NCI-H510A treated with DMSO at 0.1 percent for 48 hours (cell line): ENCODE measurements around the gene UGT1A6.
"Not testable (repeated sequence)": the region's sequence is repeated elsewhere in the genome, so short reads cannot be mapped to it uniquely, and the experiment has no call there.

Experiments
- DNase-seq: peaks from one replicate; lab custom pipeline; 2025; lab: John Stamatoyannopoulos, UW

The UGT1A6 gene

DNA sequence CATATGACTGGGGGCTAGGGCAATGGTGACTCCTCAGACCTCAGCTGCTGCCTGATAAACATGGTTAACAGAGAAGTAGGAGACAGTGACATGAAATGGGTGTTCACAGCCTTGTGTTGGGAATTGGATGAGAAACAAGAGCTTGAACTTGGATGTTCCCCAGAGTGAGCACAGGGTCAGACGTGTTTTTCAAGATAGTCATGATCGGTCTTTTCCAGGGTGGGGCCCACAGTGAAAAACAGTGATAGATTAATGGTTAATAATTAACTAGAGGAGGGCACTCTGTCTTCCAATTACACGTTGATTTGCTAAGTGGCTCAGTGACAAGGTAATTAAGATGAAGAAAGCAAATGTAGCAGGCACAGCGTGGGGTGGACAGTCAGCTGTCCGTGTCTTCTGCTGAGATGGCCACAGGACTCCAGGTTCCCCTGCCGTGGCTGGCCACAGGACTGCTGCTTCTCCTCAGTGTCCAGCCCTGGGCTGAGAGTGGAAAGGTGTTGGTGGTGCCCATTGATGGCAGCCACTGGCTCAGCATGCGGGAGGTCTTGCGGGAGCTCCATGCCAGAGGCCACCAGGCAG lies 36.1 kb downstream of the UGT1A6 start, which contains the start of gene UGT1A3:
TSS of gene UGT1A3 (plus strand) at position 320 of the 579 bp plus-strand sequence. CDS start at position 405, 85 bp downstream.
- no peak for DNase-seq

DNA sequence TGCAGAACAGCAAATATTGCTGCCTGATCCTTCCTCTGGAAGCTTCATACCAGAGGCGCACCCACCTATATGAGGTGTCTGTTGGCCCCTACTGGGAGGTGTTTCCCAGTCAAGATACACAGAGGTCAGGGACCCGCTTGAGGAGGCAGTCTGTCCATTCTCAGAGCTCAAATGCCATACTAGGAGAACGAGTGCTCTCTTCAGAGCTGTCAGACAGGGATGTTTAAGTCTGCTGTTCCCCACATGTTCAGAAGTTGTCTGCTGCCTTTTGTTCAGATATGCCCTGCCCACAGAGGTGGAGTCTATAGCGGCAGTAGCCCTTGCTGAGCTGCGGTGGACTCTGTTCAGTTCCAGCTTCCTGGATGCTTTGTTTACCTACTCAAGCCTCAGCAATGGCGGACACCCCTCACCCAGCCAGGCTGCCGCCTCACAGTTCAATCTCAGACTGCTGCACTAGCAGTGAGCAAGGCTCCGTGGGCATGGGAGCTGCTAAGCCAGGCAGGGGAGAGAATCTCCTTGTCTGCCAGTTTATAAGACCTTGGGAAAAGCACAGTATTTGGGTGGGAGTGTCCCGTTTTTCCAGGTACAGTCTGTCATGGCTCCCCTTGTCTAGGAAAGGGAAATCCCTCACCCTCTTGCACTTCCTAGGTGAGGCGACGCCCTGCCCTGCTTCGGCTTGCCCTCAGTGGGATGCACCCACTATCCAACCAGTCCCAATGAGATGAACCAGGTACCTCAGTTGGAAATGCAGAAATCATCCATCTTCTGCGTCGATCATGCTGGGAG lies 44.4 kb downstream of the UGT1A6 start:
- DNase-seq: not testable (repeated sequence)

DNA sequence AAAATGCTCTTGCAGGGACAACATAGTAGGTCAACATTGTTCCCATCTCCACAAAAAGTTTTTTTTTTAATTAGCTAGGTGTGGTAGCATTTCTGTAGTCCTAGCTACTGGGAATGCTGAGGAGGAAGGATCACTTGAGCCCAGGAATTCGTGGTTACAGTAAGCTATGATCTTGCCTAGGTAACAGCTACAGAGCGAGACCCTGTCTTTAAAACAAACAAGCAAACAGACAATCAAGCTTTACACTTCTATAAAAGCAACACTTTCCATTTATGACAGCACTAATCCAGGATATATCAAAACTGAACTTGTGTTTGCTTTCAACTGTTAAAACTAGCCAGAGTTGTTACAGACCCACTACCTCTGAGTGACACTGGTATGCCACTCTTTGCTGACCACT lies 48.2 kb downstream of the UGT1A6 start:
- DNase-seq: no peak

DNA sequence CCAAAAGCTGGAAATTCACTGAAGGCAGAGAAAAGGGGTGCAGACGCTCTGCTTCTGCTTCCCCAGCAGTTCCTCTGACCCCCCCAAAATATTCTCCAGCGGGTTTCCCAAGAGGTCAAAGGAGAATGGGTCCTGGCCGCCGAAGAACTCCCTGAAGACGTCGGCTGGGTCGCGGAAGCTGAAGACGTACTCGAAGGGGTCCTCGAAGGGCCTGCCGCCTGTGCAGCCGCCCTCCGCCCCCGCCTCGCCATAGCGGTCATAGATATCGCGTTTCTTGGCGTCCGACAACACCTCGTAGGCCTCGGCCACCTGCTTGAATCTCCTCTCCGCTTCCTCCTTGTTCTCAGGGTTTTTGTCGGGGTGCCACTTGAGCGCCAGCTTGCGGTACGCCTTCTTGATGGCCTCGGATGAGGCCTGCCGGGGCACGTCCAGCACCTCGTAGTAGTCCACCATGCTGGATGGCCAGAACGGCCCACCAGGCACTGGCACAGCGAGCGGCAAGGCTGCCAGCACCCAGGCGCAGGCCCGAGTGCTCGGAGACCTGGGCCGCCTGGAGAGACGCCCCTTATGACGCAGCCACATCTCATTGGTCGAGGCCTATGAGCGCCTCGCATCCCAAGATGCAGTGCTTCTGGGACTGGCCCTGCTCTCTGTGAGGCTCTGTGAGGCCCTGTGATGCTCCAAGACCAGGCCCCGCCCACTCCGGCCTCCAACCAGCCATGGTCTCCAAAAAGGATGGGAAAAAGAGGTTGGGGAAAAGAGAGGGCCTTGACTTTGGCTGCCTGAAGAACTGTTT lies 51.0 kb downstream of the UGT1A6 start:
- DNase-seq: no peak

DNA sequence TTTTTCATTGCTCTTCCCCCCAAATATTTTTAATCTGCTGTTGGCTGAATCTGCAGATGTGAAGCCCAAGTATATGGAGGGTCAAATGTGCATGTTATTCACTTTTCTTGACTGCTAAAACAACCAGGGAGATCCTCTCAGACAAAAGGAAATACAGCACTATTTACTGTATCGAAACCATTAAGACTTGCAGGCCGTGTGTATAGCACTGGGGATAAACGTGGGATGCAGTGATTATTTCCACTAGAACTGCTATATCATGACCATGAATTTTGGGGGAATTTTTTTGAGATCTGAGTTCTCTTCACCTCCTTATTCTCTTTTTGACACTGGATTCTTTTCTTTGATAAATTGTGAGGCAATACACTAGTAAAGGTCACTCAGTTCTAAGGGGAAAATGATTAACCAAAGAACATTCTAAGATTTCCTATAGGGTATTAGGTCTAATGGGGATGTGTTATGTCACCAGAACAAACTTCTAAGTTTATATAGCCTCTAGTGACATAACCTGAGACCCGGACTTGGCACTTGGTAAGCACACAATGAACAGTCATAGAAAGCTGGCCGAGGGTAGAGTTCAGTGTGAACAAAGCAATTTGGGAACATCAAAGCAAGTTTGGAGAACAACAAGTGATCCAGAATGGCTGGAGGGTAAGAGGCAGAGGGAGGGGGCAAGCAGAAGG lies 52.5 kb downstream of the UGT1A6 start:
- no peak for DNase-seq

DNA sequence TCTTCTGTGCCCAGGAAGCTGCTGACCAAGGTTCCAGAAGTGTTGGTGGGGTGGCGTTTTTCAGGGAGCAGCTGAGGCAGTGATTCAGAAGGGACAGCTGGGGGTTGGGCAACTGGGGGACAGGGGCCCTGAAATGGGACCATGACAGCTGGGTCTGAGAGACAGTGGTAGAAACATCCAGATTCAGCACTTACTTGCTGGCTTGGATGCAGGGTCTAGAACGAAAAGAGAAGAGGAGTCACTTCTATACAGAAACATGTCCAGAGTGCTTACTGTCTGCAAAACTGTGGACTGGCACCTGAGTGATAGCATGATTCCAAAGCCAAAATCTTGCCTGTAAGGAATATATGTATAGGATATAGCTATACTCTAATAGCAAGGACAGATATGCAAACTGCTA lies 53.1 kb downstream of the UGT1A6 start:
- not testable (repeated sequence) for DNase-seq

DNA sequence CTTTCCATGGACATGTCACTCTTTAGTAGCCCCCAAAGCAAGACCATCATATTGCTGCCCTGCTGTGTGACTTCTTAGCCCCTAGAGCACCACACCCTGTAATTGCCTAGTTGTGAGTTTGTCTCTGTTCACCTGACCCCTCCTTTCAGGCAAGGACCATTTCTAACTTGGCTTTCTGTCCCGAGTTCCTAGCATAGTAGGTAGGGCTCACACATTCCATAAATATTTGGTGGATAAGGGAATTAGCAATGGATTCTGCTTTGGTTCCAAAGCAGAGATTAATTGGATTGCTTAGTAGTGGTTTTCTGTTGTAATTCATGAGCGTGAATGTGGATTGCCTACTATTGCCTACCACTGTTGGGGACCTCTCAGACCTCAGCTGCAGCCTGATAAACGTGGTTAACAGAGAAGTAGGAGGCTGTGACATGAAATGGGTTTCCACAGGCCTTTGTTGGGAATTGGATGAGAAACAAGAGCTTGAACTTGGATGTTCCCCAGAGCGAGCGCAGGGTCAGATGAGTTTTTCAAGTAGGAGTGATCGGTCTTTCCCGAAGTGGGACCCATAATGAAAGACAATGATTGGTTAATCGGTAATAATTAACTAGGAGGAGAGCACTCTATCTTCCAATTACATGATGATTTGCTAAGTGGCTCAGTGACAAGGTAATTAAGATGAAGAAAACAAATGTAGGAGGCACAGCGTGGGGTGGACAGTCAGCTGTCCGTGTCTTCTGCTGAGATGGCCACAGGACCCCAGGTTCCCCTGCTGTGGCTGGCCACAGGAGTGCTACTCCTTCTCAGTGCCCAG lies 54.0 kb downstream of the UGT1A6 start:
- DNase-seq: no peak

DNA sequence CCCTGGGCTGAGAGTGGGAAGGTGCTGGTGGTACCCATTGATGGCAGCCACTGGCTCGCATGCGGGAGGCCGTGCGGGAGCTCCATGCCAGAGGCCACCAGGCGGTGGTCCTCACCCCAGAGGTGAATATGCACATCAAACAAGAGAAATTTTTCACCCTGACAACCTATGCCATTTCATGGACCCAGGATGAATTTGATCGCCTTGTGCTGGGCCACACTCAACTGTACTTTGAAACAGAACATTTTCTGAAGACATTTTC lies 54.5 kb downstream of the UGT1A6 start:
- DNase-seq: no peak

DNA sequence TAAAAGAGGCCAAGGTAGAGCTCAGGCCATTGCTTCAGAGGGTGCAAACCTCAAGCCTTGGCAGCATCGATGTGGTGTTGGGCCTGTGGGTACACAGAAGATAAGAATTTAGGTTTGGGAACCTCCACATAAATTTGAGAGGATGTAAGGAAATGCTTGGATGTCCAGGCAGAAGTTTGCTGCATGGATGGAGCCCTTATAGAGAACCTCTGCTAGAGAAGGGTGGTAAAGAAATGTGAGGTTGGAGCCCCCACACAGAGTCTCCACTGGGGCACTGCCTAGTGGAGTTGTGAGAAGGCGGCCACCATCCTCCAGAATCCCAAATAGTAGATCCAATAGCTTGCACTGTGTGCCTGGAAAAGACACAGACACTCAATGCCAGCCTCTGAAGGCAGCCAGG lies 58.0 kb downstream of the UGT1A6 start:
- DNase-seq: not testable (repeated sequence)

DNA sequence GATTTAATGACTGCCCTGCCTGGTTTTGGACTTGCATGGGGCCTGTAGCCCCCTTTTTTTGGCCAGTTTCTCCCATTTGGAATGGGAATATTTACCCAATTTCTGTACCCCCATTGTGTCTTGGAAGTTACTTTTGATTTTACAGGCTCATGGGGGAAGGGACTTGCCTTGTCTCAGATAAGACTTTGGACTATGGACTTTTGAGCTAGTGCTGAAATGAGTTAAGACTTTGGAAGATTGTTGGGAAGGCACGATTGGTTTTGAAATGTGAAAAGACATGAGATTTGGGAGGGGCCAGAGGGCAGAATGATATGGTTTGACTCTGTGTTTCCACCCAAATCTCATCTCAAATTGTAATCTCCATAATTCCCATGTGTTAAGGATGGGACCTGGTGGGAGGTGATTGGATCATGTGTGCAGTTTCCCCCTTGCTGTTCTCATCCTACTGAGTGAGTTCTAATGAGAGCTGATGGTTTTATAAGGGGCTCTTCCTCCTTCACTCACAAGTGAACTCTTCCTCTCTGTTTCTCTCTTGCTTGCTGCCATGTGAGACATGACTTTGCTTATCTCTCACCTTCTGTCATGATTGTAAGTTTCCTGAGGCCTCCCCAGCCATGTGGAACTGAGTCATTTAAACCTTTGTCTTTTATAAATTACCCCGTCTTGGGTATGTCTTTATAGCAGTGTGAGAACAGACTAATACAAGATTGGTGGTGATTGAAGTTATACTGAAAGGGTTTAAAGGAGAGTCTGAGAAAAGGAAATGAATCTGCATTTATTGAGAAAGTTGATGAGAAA lies 58.7 kb downstream of the UGT1A6 start:
- DNase-seq: not testable (repeated sequence)

DNA sequence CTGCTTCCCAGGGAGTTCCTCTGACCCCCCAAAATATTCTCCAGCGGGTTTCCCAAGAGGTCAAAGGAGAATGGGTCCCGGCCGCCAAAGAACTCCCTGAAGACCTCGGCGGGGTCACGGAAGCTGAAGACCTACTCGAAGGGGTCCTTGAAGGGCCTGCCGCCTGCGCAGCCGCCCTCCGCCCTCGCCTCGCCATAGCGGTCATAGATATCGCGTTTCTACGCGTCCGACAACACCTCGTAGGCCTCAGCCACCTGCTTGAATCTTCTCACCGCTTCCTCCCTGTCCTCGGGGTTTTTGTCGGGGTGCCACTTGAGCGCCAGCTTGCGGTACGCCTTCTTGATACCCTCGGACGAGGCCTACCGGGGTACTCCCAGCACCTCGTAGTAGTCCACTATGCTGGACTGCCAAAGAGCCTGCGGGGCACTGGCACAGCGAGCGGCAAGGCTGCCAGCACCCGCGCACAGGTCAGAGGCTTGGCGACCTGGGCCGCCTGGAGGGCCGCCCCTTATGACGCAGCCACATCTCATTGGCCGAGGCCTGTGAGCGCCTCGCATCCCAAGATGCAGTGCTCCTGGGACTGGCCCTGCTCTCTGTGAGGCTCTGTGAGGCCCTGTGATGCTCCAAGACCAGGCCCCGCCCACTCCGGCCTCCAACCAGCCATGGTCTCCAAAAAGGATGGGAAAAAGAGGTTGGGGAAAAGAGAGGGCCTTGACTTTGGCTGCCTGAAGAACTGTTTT lies 62.4 kb downstream of the UGT1A6 start:
- no peak for DNase-seq

DNA sequence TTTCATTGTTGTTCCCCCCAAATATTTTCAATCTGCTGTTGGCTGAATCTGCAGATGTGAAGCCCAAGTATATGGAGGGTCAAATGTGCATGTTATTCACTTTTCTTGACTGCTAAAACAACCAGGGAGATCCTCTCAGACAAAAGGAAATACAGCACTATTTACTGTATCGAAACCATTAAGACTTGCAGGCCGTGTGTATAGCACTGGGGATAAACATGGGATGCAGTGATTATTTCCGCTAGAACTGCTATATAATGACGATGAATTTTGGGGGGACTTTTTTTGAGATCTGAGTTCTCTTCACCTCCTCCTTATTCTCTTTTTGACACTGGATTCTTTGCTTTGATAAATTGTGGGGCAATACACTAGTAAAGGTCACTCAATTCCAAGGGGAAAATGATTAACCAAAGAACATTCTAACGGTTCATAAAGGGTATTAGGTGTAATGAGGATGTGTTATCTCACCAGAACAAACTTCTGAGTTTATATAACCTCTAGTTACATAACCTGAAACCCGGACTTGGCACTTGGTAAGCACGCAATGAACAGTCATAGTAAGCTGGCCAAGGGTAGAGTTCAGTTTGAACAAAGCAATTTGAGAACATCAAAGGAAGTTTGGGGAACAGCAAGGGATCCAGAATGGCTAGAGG lies 63.9 kb downstream of the UGT1A6 start:
- no peak for DNase-seq

DNA sequence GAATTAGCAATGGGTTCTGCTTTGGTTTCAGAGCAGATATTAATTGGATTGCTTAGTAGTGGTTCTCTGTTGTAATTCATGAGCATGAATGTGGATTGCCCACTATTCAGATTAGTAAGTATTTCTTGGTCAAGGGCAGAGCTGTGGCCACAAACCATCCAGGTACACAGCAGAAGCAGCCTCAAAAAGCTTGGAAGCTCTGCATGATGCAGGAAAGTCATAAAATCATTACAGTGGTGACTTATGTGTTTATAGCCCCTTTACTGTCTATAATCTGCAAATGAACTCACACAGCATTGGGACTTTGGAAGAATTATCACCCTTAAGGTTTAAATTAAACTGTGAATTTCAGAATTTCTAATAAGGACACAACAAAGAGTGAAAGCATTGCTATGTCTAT lies 65.5 kb downstream of the UGT1A6 start:
- DNase-seq: no peak

DNA sequence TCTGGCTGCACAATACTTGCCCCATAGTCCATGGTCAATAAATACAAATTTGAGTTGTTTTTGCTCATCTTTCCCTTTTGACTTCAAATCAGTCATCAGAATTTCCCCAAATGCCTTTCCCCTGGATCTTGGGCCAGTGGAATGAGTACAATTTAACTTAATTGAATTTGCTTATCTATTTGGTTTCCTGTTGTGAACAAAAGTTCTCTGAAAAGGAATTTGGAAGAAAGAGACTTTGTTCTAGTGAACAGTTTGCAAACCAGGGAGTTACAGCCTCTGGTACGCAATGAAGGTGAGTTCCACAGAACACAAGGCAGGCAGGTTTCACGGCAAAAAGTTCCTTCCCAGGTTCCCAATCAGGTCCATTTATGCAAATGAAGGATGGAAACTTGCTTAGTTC lies 66.2 kb downstream of the UGT1A6 start:
- DNase-seq: no peak

DNA sequence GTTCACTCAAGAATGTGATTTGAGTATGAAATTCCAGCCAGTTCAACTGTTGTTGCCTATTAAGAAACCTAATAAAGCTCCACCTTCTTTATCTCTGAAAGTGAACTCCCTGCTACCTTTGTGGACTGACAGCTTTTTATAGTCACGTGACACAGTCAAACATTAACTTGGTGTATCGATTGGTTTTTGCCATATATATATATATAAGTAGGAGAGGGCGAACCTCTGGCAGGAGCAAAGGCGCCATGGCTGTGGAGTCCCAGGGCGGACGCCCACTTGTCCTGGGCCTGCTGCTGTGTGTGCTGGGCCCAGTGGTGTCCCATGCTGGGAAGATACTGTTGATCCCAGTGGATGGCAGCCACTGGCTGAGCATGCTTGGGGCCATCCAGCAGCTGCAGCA lies 67.4 kb downstream of the UGT1A6 start, which contains the start of gene UGT1A1:
TSS of gene UGT1A1 (plus strand) at position 228 of the 400 bp plus-strand sequence. CDS start at position 246, 18 bp downstream.
- no peak for DNase-seq

DNA sequence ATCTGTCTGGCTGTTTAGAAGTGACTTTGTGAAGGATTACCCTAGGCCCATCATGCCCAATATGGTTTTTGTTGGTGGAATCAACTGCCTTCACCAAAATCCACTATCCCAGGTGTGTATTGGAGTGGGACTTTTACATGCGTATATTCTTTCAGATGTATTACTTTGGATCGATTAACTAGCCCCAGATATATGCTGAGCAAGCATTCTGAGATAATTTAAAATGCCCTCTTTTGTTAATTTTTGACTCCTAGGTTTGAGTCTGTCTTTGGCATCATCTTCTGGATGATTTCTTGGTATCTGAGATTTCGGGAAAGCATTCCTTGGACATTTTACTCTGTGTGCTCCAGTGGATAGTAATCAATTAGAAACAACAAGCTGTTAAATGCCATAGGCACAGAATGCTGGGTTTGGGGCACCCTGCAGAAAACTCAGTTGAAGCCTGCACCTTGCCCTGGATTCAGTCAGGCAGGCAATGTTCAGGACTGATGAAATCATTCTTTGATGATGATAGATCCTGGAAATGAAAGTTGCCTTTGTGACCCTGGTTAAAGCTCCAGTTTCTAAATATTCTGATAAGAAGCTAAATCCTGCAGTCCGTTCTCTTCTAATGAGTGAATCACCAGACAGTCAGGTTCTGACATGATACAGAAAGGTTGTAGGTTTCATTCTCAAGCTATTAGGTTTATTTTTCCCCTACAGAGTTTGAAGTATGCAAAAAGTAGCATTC lies 68.5 kb downstream of the UGT1A6 start:
- no peak for DNase-seq

DNA sequence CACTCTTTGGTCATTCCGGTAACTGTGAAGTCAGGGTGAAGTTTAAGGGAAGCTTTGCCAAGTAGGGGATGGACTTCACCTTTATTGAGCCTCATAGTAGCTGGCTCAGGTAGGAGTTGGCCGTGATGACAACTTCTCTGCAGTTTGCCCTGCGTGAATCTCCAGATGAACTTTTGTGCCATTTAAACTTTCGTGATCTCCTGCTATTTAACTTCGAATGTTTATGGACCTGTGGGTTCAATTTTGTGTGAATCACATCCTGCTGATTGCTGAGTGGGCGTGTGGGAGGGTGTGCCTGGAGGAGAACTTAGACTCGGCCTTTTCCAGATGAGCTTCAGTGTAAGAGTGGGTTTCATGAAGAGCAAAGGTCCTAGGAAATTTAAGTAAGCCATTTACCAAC lies 71.6 kb downstream of the UGT1A6 start:
- DNase-seq: no peak

DNA sequence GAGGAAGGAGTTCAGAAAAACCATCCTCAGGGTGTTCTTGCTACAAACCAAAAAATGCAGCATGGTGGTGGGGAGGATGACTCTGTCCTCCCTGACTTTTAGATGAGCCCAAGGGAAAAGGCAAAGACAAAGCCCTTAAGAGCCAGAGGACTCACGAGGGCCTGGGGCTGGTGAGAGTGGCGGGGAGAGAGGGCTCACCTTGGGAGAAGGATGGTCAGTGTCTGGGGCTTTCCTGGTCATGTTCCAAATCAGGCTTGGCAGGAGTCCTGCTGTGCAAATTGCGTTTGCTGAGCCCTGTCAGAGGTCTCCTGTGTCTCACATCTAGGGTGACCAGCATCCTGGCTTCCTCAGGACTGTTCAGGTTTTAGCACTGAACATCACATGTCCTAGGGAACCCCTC lies 72.1 kb downstream of the UGT1A6 start:
- DNase-seq: no peak

DNA sequence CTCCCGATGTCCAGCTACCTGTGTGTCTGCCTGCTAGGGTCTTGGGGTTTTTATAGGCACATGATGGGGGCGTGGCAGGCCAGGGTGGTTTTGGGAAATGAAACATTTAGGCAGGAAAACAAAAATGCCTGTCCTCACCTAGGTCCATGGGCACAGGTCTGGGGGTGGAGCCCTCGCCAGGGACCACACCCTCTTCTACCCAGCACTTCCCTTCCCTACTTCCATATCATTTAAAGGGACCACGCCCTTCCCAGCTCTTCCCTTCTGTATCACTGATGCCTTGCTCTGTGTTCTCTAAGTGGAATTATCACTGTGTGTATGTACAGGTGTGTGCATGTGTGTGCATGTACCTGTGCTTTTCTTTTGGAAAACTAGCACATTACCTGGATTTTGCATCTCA lies 73.7 kb downstream of the UGT1A6 start:
- no peak for DNase-seq
